Keratinocyte (primary cell): ENCODE results near the gene DNAAF5. TPM values are rescaled to one million over a fixed set of nuclear protein-coding genes. Genes with fewer than 3 reads are reported as not detected.

Experiments
- DNase-seq: peaks from one replicate; pipeline ENCODE4 v3.0.0-alpha.2; 2011; ENCODE audit warnings: low read depth, missing footprints, low spot score
- FAIRE-seq: peaks from 2 replicates; lab custom pipeline; 2011; peaks lifted over from hg19 to GRCh38; lab: Jason Lieb, UNC
- H2AFZ ChIP-seq: 2 replicates; pipeline ENCODE4 v1.6.0; 2012; ENCODE audit warnings: low read length, control low read depth, inconsistent platforms; ENCODE audit not compliant: control insufficient read depth
- H3K27ac ChIP-seq: 2 replicates; pipeline ENCODE4 v1.5.1; 2011; ENCODE audit warnings: low read length; ENCODE audit not compliant: control insufficient read depth, insufficient read depth
- H3K27me3 ChIP-seq: 3 replicates; pipeline ENCODE4 v1.6.0; 2011; ENCODE audit warnings: low read length; ENCODE audit not compliant: control insufficient read depth, insufficient read depth; ENCODE audit errors: extremely low read depth
- H3K36me3 ChIP-seq, 2 experiments: 2 replicates in 1 of 2; 3 replicates in 1 of 2; pipeline ENCODE4 v1.5.1; 2011; ENCODE audit warnings: low read length in 2 of 2, mild to moderate bottlenecking in 1 of 2; ENCODE audit not compliant: control insufficient read depth in 2 of 2, insufficient read depth in 2 of 2; ENCODE audit errors: extremely low read depth in 1 of 2
- H3K4me1 ChIP-seq: 3 replicates; pipeline ENCODE4 v1.5.1; 2011; ENCODE audit warnings: low read length; ENCODE audit not compliant: control insufficient read depth, insufficient read depth; ENCODE audit errors: extremely low read depth
- H3K4me2 ChIP-seq: 3 replicates; pipeline ENCODE4 v1.6.0; 2011; ENCODE audit warnings: low read depth, low read length; ENCODE audit not compliant: control insufficient read depth, insufficient read depth; ENCODE audit errors: extremely low read depth
- H3K4me3 ChIP-seq, 3 experiments: fragments of 200-600 bp in 1 of 3; sonication (generic) in 1 of 3; 2 replicates in 2 of 3; 3 replicates in 1 of 3; pipeline ENCODE4 v1.5.1; 2011 to 2016; ENCODE audit warnings: low read length in 3 of 3, mild to moderate bottlenecking in 3 of 3, control low read depth in 2 of 3, inconsistent platforms in 1 of 3, low read depth in 1 of 3, mixed read lengths in 1 of 3, mixed run types in 1 of 3, moderate library complexity in 1 of 3; ENCODE audit not compliant: control insufficient read depth in 2 of 3, insufficient read depth in 2 of 3; ENCODE audit errors: extremely low read depth in 1 of 3
- H3K79me2 ChIP-seq: 2 replicates; pipeline ENCODE4 v1.6.0; 2012; ENCODE audit warnings: low read length; ENCODE audit not compliant: control insufficient read depth, insufficient read depth
- H3K9ac ChIP-seq: 3 replicates; pipeline ENCODE4 v1.6.0; 2011; ENCODE audit warnings: low read length; ENCODE audit not compliant: control insufficient read depth, insufficient read depth; ENCODE audit errors: extremely low read depth
- H3K9me1 ChIP-seq: 3 replicates; pipeline ENCODE4 v1.6.0; 2011; ENCODE audit warnings: low read length; ENCODE audit not compliant: control insufficient read depth, insufficient read depth; ENCODE audit errors: extremely low read depth
- H3K9me3 ChIP-seq: 2 replicates; pipeline ENCODE4 v1.5.1; 2012; ENCODE audit warnings: low read depth, low read length; ENCODE audit not compliant: control insufficient read depth
- H4K20me1 ChIP-seq: 3 replicates; pipeline ENCODE4 v1.6.0; 2011; ENCODE audit warnings: low read length; ENCODE audit not compliant: control insufficient read depth, insufficient read depth; ENCODE audit errors: extremely low read depth
- EZH2 ChIP-seq: IDR thresholded peaks from one replicate; pipeline ENCODE4 v1.6.1; 2012; ENCODE audit warnings: inconsistent platforms, mild to moderate bottlenecking, low read length, moderate library complexity
- dilution Hi-C: fragments of 300-500 bp; cut with MboI; formaldehyde crosslinking; loops from one replicate; pipeline ENCODE4 v1.7.0; 2020; ENCODE audit warnings: low sequenced_read_pairs; ENCODE audit not compliant: extremely low pct_ligation_motif_present
- polyA plus RNA-seq, 5 experiments: library from polyadenylated mRNA; depleted of rRNA in 3 of 5; stranded (reverse) in 3 of 5; stranded (forward) in 1 of 5; unstranded in 1 of 5; fragments of >200 nt; gene quantifications; 1 replicate in 1 of 5; 2 replicates in 3 of 5; 3 replicates in 1 of 5; pipeline versions ENCODE4 v1.2.1 to v1.2.3, GENCODE V29; 2011 to 2012; ENCODE audit warnings: missing spikeins in 2 of 5, low read depth in 1 of 5, low replicate concordance in 1 of 5
- TF ChIP-seq, protein P1 (sequence below), 3 experiments: IDR thresholded peaks in 1 of 3; conservative IDR thresholded peaks in 1 of 3; optimal IDR thresholded peaks in 1 of 3; 2 replicates in 2 of 3; 3 replicates in 1 of 3; pipeline versions ENCODE3 to v1.5.1; 2011; ENCODE audit warnings: low read length in 3 of 3, mild to moderate bottlenecking in 3 of 3, moderate library complexity in 2 of 3, control low read depth in 1 of 3, inconsistent platforms in 1 of 3; ENCODE audit not compliant: insufficient read depth in 2 of 3; ENCODE audit errors: extremely low read depth in 1 of 3

Gene DNAAF5
- polyA plus RNA-seq, 1 donor (not counting 4 experiments of a cell fraction or from before 2014, with no cell fraction given): 16.3 TPM

- FAIRE-seq: no peak
These were observed 280 bp downstream of the DNAAF5 start for GRCh38 chr7:726854-727103.

DNA sequence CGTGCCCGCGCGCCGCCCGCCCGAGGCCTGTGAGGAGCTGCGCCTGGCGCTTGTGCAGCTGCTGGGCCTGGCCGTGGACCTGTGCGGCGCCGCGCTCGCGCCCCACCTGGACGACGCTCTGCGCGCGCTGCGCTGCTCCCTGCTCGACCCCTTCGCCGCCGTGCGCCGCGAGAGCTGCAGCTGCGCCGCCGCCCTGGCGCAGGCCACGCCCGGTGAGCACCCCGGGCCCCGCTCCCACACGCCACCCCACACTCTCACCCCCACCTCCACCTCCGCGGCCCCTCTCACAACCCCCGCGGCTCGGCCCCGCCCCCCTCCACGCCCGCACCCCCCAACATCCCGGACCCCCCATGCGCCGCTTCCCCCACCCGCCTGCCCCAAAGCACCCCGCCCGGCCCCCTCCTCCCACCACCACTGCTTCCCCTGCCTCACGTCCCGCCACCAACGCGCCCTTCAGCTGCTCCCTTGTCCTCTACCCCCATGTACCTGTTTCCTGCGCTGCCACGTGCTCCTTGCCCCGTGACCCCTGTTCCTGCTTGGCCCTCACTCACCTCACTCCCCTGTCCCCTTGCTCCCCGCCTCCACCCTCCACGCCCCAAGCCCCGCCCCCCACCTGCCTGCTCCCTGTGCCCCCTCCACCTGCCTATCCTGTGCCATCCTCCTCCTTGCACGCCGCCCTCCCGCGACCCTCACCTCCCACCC is 756 bp downstream of the DNAAF5 start, which contains the start of gene PRKAR1B:
Gene PRKAR1B, minus strand, starts transcription at position 178 of the 702 bp plus-strand sequence. CDS start 15,776 bp downstream, outside the sequence.
- peak within 1 kb of the TSS; percentile 48 to 68 (median 65) for H3K4me3 ChIP-seq
- dilution Hi-C loops: no loop called here
- H3K9me1 ChIP-seq: no peaks in the 10 kb centered on the region
- peak within 1 kb of the TSS; percentile 47 for H3K27ac ChIP-seq
- peak within 1 kb of the TSS; percentile 52 for H2AFZ ChIP-seq
- no peak for DNase-seq
- TF ChIP-seq, protein P1, sequence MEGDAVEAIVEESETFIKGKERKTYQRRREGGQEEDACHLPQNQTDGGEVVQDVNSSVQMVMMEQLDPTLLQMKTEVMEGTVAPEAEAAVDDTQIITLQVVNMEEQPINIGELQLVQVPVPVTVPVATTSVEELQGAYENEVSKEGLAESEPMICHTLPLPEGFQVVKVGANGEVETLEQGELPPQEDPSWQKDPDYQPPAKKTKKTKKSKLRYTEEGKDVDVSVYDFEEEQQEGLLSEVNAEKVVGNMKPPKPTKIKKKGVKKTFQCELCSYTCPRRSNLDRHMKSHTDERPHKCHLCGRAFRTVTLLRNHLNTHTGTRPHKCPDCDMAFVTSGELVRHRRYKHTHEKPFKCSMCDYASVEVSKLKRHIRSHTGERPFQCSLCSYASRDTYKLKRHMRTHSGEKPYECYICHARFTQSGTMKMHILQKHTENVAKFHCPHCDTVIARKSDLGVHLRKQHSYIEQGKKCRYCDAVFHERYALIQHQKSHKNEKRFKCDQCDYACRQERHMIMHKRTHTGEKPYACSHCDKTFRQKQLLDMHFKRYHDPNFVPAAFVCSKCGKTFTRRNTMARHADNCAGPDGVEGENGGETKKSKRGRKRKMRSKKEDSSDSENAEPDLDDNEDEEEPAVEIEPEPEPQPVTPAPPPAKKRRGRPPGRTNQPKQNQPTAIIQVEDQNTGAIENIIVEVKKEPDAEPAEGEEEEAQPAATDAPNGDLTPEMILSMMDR (optimal IDR thresholded peaks at IDR 0.05 in 1 of 3, IDR thresholded peaks at IDR 0.05 in 1 of 3, conservative IDR thresholded peaks at IDR 0.05 in 1 of 3; ENCODE audit: extremely low read depth in 1 of 3, insufficient read depth in 2 of 3, low read length in 3 of 3): peak in 1 of 3 experiments; percentile 7
- TF ChIP-seq EZH2: no peak
- H3K9me3 ChIP-seq: peaks cover 3% of the 10 kb centered on the region
- peaks cover 10 to 22% of the 10 kb centered on the region in 2 experiments for H3K36me3 ChIP-seq
- peak within 1 kb of the TSS; percentile 68 for H3K9ac ChIP-seq
- H3K4me1 ChIP-seq: peaks cover 18% of the 10 kb centered on the region
- peaks cover 32% of the 10 kb centered on the region for H3K79me2 ChIP-seq
- no peaks in the 10 kb centered on the region for H3K27me3 ChIP-seq
- peak within 1 kb of the TSS; percentile 87 for H3K4me2 ChIP-seq
- H4K20me1 ChIP-seq: peaks cover 2% of the 10 kb centered on the region
- no peak for FAIRE-seq

More at GRCh38 chr7:726854-727103, 280 bp downstream of the DNAAF5 start:
- H3K4me3 ChIP-seq: peak overlapping the region; percentile 48 to 68 (median 65)
- TF ChIP-seq, protein P1 (optimal IDR thresholded peaks at IDR 0.05 in 1 of 3, IDR thresholded peaks at IDR 0.05 in 1 of 3, conservative IDR thresholded peaks at IDR 0.05 in 1 of 3; ENCODE audit: extremely low read depth in 1 of 3, insufficient read depth in 2 of 3, low read length in 3 of 3): no peak
- peaks cover 18% of the 10 kb centered on the region for H3K4me1 ChIP-seq
- no peak for DNase-seq
- H3K9ac ChIP-seq: peak overlapping the region; percentile 68
- peaks cover 28% of the 10 kb centered on the region for H3K79me2 ChIP-seq
- H3K4me2 ChIP-seq: peak overlapping the region; percentile 8
- H3K36me3 ChIP-seq: peaks cover 10 to 19% of the 10 kb centered on the region in 2 experiments
- H3K9me3 ChIP-seq: peaks cover 4% of the 10 kb centered on the region
- H4K20me1 ChIP-seq: peaks cover 2% of the 10 kb centered on the region
- H3K27ac ChIP-seq: no peak overlapping the region
- no peaks in the 10 kb centered on the region for H3K27me3 ChIP-seq
- dilution Hi-C loops: no loop called here
- H3K9me1 ChIP-seq: no peaks in the 10 kb centered on the region
- no peak overlapping the region for H2AFZ ChIP-seq
